Activated T-cell treated with anti-CD3 and anti-CD28 coated beads, Interleukin-2, amount 50 U/mL, for 72 hours (primary cell): ENCODE results near the gene CLEC2B. TPM values are rescaled to one million over a fixed set of nuclear protein-coding genes. Genes with fewer than 3 reads are reported as not detected.
"Not testable (repeated sequence)": the region's sequence is repeated elsewhere in the genome, so short reads cannot be mapped to it uniquely, and the experiment has no call there.

ENCODE experiments used
- ATAC-seq, 2 donors: fragments of 150-1000 bp; cut with Tn5 transposase; replicated peaks in 1 of 2; 2 replicates each; pipeline ENCODE4 v1.10.0; 2021; ENCODE audit warnings: moderate library complexity in 2 of 2, mild to moderate bottlenecking in 1 of 2
- DNase-seq, 2 donors: peaks; one replicate each; pipeline ENCODE4 v3.0.0; 2021 to 2022; ENCODE audit warnings: mixed read lengths in 1 of 2
- H3K27ac Mint-ChIP-seq: one replicate; pipeline ENCODE4 v1.8.0; 2022; ENCODE audit warnings: mild to moderate bottlenecking, moderate library complexity, mixed read lengths
- H3K27me3 Mint-ChIP-seq: one replicate; pipeline ENCODE4 v1.8.0; 2022; ENCODE audit warnings: low read depth, mixed read lengths
- H3K36me3 Mint-ChIP-seq, 2 donors: one replicate each; pipeline ENCODE4 v1.8.0; 2022; ENCODE audit warnings: mixed read lengths in 2 of 2, mild to moderate bottlenecking in 1 of 2; ENCODE audit not compliant: insufficient read depth in 2 of 2
- H3K4me1 Mint-ChIP-seq: one replicate; pipeline ENCODE4 v1.8.0; 2022; ENCODE audit warnings: low read depth, mixed read lengths
- H3K4me3 Mint-ChIP-seq, 2 donors: one replicate each; pipeline ENCODE4 v1.8.0; 2022; ENCODE audit warnings: mild to moderate bottlenecking in 2 of 2, mixed read lengths in 2 of 2, moderate library complexity in 2 of 2
- H3K9me3 Mint-ChIP-seq, 2 donors: one replicate each; pipeline ENCODE4 v1.8.0; 2022; ENCODE audit warnings: mixed read lengths in 2 of 2
- total RNA-seq, 2 donors: library from RNA; stranded (reverse); gene quantifications; one replicate each; pipeline ENCODE4 v1.2.3, GENCODE V29; 2022

The CLEC2B gene
- total RNA-seq, 2 donors from 2014 or later, result 28.0 to 29.5 TPM

- DNase-seq, result no peak
- no peak for ATAC-seq
- no peaks in the 10 kb centered on the region for H3K4me1 Mint-ChIP-seq
- no peaks in the 10 kb centered on the region for H3K36me3 Mint-ChIP-seq
- no peak overlapping the region for H3K4me3 Mint-ChIP-seq
- no peak overlapping the region for H3K27ac Mint-ChIP-seq
- H3K27me3 Mint-ChIP-seq, result no peaks in the 10 kb centered on the region
- H3K9me3 Mint-ChIP-seq, result no peaks in the 10 kb centered on the region
Observed at GRCh38 chr12:9888665-9889273, 19.6 kb upstream of the CLEC2B start.

DNA sequence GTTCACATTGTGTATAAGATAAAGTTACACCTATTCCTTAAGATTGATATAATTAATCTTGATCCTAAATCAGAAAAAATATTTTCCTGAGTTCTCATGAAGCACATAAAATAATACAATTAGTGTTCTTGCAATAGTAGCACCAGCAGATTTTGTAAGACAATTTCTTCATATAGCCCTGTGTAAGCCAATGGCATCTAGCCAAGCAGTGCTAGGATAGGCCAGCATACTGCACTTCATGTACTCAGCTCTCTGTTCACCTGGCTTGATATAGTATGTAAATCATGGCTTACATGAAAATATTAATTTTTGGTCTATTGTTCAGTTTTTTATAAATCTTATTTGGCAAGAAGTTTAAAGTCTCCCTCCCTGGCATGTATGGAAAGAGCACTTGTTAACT, 14.0 kb upstream of the CLEC2B start:
- Mint-ChIP-seq H3K9me3 (no peaks in the 10 kb centered on the region), H3K36me3 (no peaks in the 10 kb centered on the region), H3K4me3 (no peak overlapping the region), H3K4me1 (no peaks in the 10 kb centered on the region), H3K27ac (no peak overlapping the region), H3K27me3 (no peaks in the 10 kb centered on the region)
- ATAC-seq (no peak), DNase-seq (no peak)

DNA sequence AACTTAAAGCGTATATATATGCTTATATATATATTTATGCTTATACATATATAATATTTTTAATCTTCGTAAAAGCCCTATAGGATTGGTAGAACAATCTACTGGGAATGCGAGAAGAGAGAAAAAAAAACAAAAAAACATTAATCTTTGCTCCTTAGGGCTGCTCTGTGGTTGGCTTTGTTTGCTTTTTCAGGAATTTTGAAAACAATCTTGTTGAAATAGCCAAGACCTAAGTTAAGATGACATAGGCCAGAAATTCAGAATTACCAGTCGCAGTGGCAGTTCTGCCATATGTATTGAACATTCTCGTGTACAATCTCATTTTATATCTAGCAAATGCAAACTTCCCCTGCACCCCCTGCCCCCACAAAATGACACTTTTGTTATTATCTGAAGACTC, 12.8 kb upstream of the CLEC2B start:
- Mint-ChIP-seq H3K27ac (no peak overlapping the region), H3K4me1 (no peaks in the 10 kb centered on the region), H3K4me3 (no peak overlapping the region), H3K36me3 (no peaks in the 10 kb centered on the region), H3K27me3 (no peaks in the 10 kb centered on the region), H3K9me3 (no peaks in the 10 kb centered on the region)
- DNase-seq, result no peak
- ATAC-seq, result no peak

GRCh38 chr12:9881246-9881645, 12.1 kb upstream of the CLEC2B start, which contains the start of gene KLRF2:
Gene KLRF2 (plus strand): TSS chr12:9881489. CDS start chr12:9881596, 107 bp downstream.
- Mint-ChIP-seq H3K36me3 (no peaks in the 10 kb centered on the region), H3K9me3 (no peaks in the 10 kb centered on the region), H3K4me1 (no peaks in the 10 kb centered on the region), H3K27ac (no peak within 1 kb of the TSS), H3K27me3 (no peaks in the 10 kb centered on the region), H3K4me3 (no peak within 1 kb of the TSS)
- no peak for ATAC-seq
- DNase-seq, result no peak

DNA sequence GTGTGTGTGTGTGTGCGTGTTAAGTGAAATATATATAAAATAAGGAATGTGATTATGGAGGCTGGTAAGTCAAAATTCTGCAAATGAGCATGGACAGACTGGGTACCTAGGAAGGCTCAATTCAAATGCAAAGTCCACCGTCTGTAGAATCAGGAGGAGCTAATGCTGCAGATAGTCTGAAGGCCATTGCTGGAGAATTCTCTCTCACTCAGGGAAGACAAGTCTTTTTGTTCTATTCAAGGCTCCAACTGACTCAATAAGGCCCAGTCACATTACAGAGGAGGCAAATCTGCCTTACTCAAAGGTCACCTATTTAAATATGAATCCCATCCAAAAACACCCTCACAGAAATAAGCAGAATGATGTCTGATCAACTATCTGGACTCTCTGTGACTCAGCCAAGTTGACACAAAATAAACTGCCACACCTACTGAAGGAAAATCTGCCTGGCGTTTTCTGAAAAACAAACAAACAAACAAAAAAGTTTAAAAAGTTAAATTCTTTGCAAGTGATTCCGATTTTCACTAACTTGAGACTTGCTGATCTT, 11.5 kb upstream of the CLEC2B start:
- ATAC-seq (no peak), DNase-seq (no peak)
- Mint-ChIP-seq H3K9me3 (no peaks in the 10 kb centered on the region), H3K27me3 (no peaks in the 10 kb centered on the region), H3K27ac (no peak overlapping the region), H3K4me1 (no peaks in the 10 kb centered on the region), H3K36me3 (no peaks in the 10 kb centered on the region), H3K4me3 (no peak overlapping the region)

- DNase-seq, result not testable (repeated sequence)
Observed at GRCh38 chr12:9876120-9876519, 7.0 kb upstream of the CLEC2B start.

DNA sequence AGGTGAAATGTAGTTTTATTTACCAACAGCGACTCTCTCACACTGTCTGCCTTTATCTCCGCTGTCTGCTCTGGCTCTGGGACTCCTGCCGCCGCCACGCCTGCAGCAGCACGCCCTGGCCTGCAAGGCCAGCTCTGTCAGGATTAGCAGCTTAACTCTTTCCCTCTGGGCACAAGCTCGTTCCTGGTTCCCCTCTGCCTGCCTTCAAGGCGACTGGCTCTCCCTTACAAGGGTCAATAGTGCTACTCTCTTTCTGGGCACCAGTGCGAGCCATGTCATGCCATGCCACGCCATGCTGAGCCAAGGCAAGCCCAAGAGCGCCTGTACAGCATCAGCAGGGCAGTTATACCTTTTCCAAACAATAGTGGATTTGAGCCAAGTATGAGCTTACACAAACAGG, 3.6 kb upstream of the CLEC2B start:
- H3K27me3 Mint-ChIP-seq, result no peaks in the 10 kb centered on the region
- DNase-seq, result no peak
- no peaks in the 10 kb centered on the region for H3K9me3 Mint-ChIP-seq
- no peak overlapping the region for H3K4me3 Mint-ChIP-seq
- ATAC-seq, result no peak
- peaks cover 20% of the 10 kb centered on the region for H3K4me1 Mint-ChIP-seq
- H3K36me3 Mint-ChIP-seq, result no peaks in the 10 kb centered on the region
- H3K27ac Mint-ChIP-seq, result no peak overlapping the region

More at GRCh38 chr12:9876120-9876519, 7.0 kb upstream of the CLEC2B start:
- not testable (repeated sequence) for H3K27me3 Mint-ChIP-seq, H3K36me3 Mint-ChIP-seq, H3K27ac Mint-ChIP-seq, H3K4me1 Mint-ChIP-seq, ATAC-seq, H3K9me3 Mint-ChIP-seq, H3K4me3 Mint-ChIP-seq

DNA sequence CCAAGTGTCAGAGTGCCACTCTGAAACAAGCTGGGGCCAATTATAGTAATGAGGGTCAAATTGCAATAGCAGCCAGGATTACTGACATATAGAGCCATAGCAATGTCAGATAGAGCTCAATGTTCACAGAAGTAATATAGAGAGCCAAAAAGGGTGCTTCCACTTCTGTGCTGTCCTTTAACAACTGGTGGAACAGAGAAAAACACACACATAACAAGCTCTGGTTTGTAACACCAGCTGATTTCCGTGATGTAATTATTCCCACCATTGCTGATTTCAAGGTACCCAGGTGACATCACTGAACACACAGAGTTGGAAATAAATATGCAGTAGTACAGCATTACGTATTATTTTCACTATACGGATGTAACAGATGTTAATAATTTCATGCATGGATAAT, 3.0 kb upstream of the CLEC2B start:
- Mint-ChIP-seq H3K9me3 (no peaks in the 10 kb centered on the region), H3K4me3 (no peak overlapping the region), H3K27ac (no peak overlapping the region), H3K27me3 (no peaks in the 10 kb centered on the region), H3K4me1 (peaks cover 20% of the 10 kb centered on the region), H3K36me3 (no peaks in the 10 kb centered on the region)
- ATAC-seq (peak in 1 of 2 donors; percentile 26), DNase-seq (no peak)

GRCh38 chr12:9870286-9870866, 1.2 kb upstream of the CLEC2B start:
- Mint-ChIP-seq H3K4me3 (peak overlapping the region; percentile 89 to 99), H3K36me3 (peaks cover 2 to 3% of the 10 kb centered on the region in 2 donors), H3K27ac (peak overlapping the region; percentile 99), H3K4me1 (peaks cover 32% of the 10 kb centered on the region), H3K27me3 (no peaks in the 10 kb centered on the region), H3K9me3 (no peaks in the 10 kb centered on the region)
- no peak for DNase-seq
- no peak for ATAC-seq

- H3K9me3 Mint-ChIP-seq, result peaks cover 0 to 3% of the 10 kb centered on the region in 2 donors
Observed at GRCh38 chr12:9868951-9869306, 225 bp downstream of the CLEC2B start.

DNA sequence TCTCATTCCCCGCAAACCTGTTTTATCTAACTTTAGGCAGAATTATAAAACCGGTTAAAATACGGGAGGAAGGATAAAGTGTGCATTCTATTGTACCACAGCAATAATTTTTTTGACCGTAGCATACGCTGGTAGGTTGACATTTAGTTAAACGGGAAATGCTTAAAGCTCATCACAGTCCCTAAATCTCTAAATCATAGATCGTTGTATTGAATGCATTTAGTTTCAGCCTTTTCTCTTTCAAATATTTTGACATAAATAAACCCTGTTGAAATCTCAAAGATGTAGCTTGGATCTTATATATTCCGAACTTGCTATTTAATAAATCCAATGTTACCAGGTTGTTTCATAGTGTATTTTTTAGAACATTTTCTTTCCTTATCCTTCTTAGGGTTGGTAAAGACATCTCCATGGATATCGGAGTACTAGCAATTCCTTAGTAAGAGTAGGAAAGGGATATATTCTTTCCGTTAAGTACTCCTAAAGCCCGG, 798 bp downstream of the CLEC2B start:
- Mint-ChIP-seq H3K4me3 (peak overlapping the region; percentile 89 to 99), H3K27me3 (no peaks in the 10 kb centered on the region), H3K36me3 (peaks cover 2 to 13% of the 10 kb centered on the region in 2 donors), H3K9me3 (peaks cover 0 to 7% of the 10 kb centered on the region in 2 donors), H3K4me1 (peaks cover 52% of the 10 kb centered on the region), H3K27ac (peak overlapping the region; percentile 99)
- DNase-seq, result no peak
- no peak for ATAC-seq

More at GRCh38 chr12:9868951-9869306, 225 bp downstream of the CLEC2B start:
- H3K4me3 Mint-ChIP-seq, result peak overlapping the region; percentile 89 to 99
- peaks cover 2 to 8% of the 10 kb centered on the region in 2 donors for H3K36me3 Mint-ChIP-seq
- peaks cover 47% of the 10 kb centered on the region for H3K4me1 Mint-ChIP-seq
- DNase-seq, result no peak
- ATAC-seq, result no peak
- H3K27ac Mint-ChIP-seq, result peak overlapping the region; percentile 99
- H3K27me3 Mint-ChIP-seq, result no peaks in the 10 kb centered on the region

- peaks cover 61% of the 10 kb centered on the region for H3K4me1 Mint-ChIP-seq
- H3K4me3 Mint-ChIP-seq, result peak overlapping the region; percentile 82 to 95
- H3K9me3 Mint-ChIP-seq, result peaks cover 1 to 7% of the 10 kb centered on the region in 2 donors
- peaks cover 8 to 20% of the 10 kb centered on the region in 2 donors for H3K36me3 Mint-ChIP-seq
- H3K27me3 Mint-ChIP-seq, result no peaks in the 10 kb centered on the region
- H3K27ac Mint-ChIP-seq, result peak overlapping the region; percentile 97
- no peak for DNase-seq
- no peak for ATAC-seq
Observed at GRCh38 chr12:9867531-9867930, 1.6 kb downstream of the CLEC2B start.

DNA sequence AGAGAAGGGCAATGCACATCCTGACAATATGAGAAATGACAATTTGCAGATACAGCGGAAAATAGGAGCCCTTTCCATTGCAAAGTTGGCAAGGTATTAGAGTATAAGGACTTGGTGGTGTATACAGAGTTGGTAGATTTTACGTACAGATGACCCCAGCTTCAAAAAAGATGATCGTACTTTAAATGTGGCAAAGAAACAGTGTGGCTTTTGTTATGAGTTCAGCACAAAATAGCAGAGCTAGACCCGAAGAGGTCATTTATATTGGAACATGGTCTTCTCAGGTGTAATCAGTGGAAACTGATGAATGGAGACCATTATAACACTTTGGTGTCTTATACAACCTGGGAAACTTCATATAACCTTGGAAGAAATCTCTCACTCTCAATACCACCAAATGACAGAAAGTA, 2.3 kb downstream of the CLEC2B start:
- DNase-seq, result no peak
- no peak for ATAC-seq
- H3K27me3 Mint-ChIP-seq, result no peaks in the 10 kb centered on the region
- H3K9me3 Mint-ChIP-seq, result peaks cover 1 to 7% of the 10 kb centered on the region in 2 donors
- H3K36me3 Mint-ChIP-seq, result peaks cover 9 to 20% of the 10 kb centered on the region in 2 donors
- H3K4me3 Mint-ChIP-seq, result peak overlapping the region; percentile 82 to 95
- peak overlapping the region; percentile 99 for H3K27ac Mint-ChIP-seq
- peaks cover 62% of the 10 kb centered on the region for H3K4me1 Mint-ChIP-seq
